ENCODE data around the gene SBK3. TPM values are rescaled to one million over a fixed set of nuclear protein-coding genes. Genes with fewer than 3 reads are reported as not detected.

SBK3 gene
- polyA plus RNA-seq, 1 donor (not counting 4 experiments of a cell fraction or from before 2014, with no cell fraction given), result not detected

DNA sequence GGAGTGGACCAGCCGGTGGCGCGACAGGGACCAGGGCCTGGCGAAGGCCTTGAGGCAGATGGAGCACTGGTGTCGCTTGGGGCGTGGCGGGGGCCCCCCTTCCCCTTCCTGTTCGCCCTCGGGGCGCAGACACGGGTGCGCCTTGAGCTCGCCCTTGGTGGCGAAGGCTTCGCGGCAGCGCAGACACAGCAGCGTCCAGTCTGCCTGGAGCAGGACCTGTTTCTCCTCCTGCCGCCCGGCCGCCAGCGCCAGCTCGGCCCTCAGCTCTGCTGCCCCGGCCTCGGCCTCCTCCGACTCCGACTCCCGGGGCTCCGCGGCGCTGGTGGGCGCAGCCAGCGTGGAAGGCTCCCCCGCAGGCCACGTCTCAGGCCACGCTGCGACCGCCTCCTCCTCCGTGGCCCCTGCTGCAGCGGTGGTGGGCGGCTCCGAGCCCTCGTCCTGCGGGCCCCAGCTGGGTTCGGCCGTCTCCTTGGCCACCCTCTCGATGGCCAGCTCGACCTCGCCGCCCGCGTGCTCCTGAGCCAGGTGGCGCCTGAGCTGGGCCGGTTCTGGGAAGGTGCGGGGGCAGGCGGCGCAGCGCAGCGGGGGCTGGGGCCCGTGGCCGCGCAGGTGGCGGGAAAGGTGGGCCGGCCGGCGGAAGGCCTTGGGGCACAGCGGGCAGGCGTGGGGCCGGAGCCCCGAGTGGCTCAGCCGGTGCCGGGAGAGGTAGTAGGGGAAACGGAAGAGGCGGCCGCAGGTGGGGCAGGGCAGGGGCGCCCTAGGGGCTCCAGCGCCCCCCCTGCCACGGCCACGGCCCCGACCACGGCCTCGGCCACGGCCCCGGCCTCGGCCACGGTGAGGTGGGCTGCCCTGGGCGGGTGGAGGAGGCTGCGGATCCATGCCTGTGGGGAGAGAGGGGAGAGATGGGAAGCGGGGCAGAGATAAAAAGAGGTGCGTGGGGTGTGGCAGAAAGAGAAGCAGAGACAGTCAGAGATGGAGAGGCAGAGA is 33.7 kb upstream of the SBK3 start:
- Histone ChIP-seq H2AFZ (ENCODE audit: control insufficient read depth, low read length) (no peak overlapping the region), H3K79me2 (ENCODE audit: control insufficient read depth, insufficient read depth, low read length) (peaks cover 13% of the 10 kb centered on the region), H3K4me1 (ENCODE audit: control insufficient read depth, extremely low read depth, insufficient read depth, low read length) (peaks cover 12% of the 10 kb centered on the region), H3K9me3 (ENCODE audit: control insufficient read depth, low read depth, low read length) (no peaks in the 10 kb centered on the region), H4K20me1 (ENCODE audit: control insufficient read depth, extremely low read depth, insufficient read depth, low read length) (no peaks in the 10 kb centered on the region), H3K4me3 (ENCODE audit: control insufficient read depth in 2 of 3, extremely low read depth in 1 of 3, insufficient read depth in 2 of 3, low read depth in 1 of 3, low read length in 3 of 3) (peak overlapping the region; percentile 80 to 97 (median 91)), H3K9me1 (ENCODE audit: control insufficient read depth, extremely low read depth, insufficient read depth, low read length) (no peaks in the 10 kb centered on the region), H3K9ac (ENCODE audit: control insufficient read depth, extremely low read depth, insufficient read depth, low read length) (peak overlapping the region; percentile 75), H3K27ac (ENCODE audit: control insufficient read depth, insufficient read depth, low read length) (no peak overlapping the region), H3K4me2 (ENCODE audit: control insufficient read depth, extremely low read depth, insufficient read depth, low read depth, low read length) (peak overlapping the region; percentile 80), H3K27me3 (ENCODE audit: control insufficient read depth, extremely low read depth, insufficient read depth, low read length) (no peaks in the 10 kb centered on the region), H3K36me3 (ENCODE audit: control insufficient read depth in 2 of 2, extremely low read depth in 1 of 2, insufficient read depth in 2 of 2, low read length in 2 of 2) (peaks cover 0 to 2% of the 10 kb centered on the region in 2 experiments)
- DNase-seq (ENCODE audit: low read depth, low spot score), result no peak
- dilution Hi-C loops (cut with MboI; ENCODE audit: extremely low pct_ligation_motif_present, low sequenced_read_pairs), result no loop called here
- FAIRE-seq, result no peak
- TF ChIP-seq, protein P1, sequence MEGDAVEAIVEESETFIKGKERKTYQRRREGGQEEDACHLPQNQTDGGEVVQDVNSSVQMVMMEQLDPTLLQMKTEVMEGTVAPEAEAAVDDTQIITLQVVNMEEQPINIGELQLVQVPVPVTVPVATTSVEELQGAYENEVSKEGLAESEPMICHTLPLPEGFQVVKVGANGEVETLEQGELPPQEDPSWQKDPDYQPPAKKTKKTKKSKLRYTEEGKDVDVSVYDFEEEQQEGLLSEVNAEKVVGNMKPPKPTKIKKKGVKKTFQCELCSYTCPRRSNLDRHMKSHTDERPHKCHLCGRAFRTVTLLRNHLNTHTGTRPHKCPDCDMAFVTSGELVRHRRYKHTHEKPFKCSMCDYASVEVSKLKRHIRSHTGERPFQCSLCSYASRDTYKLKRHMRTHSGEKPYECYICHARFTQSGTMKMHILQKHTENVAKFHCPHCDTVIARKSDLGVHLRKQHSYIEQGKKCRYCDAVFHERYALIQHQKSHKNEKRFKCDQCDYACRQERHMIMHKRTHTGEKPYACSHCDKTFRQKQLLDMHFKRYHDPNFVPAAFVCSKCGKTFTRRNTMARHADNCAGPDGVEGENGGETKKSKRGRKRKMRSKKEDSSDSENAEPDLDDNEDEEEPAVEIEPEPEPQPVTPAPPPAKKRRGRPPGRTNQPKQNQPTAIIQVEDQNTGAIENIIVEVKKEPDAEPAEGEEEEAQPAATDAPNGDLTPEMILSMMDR (optimal IDR thresholded peaks at IDR 0.05 in 1 of 3, IDR thresholded peaks at IDR 0.05 in 1 of 3, conservative IDR thresholded peaks at IDR 0.05 in 1 of 3; ENCODE audit: extremely low read depth in 1 of 3, insufficient read depth in 2 of 3, low read length in 3 of 3), result no peak
- no peak for TF ChIP-seq EZH2 (IDR thresholded peaks at IDR 0.05; ENCODE audit: low read length)

DNA sequence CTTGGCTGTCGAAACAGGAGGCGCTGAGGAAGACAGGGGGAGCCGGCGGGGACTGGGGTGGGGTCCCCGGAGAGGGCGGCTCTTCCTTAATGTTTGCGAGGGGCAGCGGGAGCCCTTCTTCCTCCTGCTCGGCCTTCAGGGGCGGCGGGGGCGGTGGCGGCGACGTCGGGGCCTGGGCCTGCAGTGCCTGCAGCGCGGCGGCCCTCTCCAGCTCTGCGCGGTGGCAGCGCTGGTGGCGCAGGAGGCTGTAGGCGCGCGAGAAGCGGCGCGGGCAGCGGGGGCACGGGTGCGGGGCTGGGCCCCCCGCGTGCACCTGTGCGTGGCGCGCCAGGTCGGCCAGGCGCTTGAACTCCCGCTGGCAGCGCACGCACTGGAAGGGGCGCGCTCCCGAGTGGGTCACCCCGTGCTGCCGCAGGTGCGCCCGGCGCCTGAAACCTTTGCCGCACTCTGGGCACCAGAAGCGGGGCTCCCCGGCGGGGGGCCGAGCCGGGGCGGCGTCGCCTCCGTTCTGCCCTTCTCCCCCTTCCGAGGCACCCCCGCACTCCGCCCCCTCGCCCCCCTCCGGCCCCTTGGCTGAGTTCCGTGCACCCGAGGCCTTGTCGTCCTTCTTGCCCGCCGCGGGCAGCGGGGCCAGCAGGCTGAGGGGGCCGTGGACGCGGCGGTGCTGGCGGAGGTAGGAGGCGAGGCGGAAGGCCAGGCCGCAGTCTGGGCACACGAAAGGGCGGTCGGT is 32.9 kb upstream of the SBK3 start:
- no peaks in the 10 kb centered on the region for H4K20me1 ChIP-seq (ENCODE audit: control insufficient read depth, extremely low read depth, insufficient read depth, low read length)
- no peaks in the 10 kb centered on the region for H3K9me3 ChIP-seq (ENCODE audit: control insufficient read depth, low read depth, low read length)
- no peak overlapping the region for H3K27ac ChIP-seq (ENCODE audit: control insufficient read depth, insufficient read depth, low read length)
- no peak overlapping the region for H2AFZ ChIP-seq (ENCODE audit: control insufficient read depth, low read length)
- peaks cover 13% of the 10 kb centered on the region for H3K79me2 ChIP-seq (ENCODE audit: control insufficient read depth, insufficient read depth, low read length)
- H3K27me3 ChIP-seq (ENCODE audit: control insufficient read depth, extremely low read depth, insufficient read depth, low read length), result no peaks in the 10 kb centered on the region
- TF ChIP-seq, protein P1 (optimal IDR thresholded peaks at IDR 0.05 in 1 of 3, IDR thresholded peaks at IDR 0.05 in 1 of 3, conservative IDR thresholded peaks at IDR 0.05 in 1 of 3; ENCODE audit: extremely low read depth in 1 of 3, insufficient read depth in 2 of 3, low read length in 3 of 3), result no peak
- TF ChIP-seq EZH2 (IDR thresholded peaks at IDR 0.05; ENCODE audit: low read length), result no peak
- no peak overlapping the region for H3K9ac ChIP-seq (ENCODE audit: control insufficient read depth, extremely low read depth, insufficient read depth, low read length)
- DNase-seq (ENCODE audit: low read depth, low spot score) (no peak), FAIRE-seq (no peak)
- no peak overlapping the region for H3K4me3 ChIP-seq (ENCODE audit: control insufficient read depth in 2 of 3, extremely low read depth in 1 of 3, insufficient read depth in 2 of 3, low read depth in 1 of 3, low read length in 3 of 3)
- peaks cover 0 to 2% of the 10 kb centered on the region in 2 experiments for H3K36me3 ChIP-seq (ENCODE audit: control insufficient read depth in 2 of 2, extremely low read depth in 1 of 2, insufficient read depth in 2 of 2, low read length in 2 of 2)
- no peaks in the 10 kb centered on the region for H3K9me1 ChIP-seq (ENCODE audit: control insufficient read depth, extremely low read depth, insufficient read depth, low read length)
- dilution Hi-C loops (cut with MboI; ENCODE audit: extremely low pct_ligation_motif_present, low sequenced_read_pairs), result no loop called here
- H3K4me2 ChIP-seq (ENCODE audit: control insufficient read depth, extremely low read depth, insufficient read depth, low read depth, low read length), result no peak overlapping the region
- H3K4me1 ChIP-seq (ENCODE audit: control insufficient read depth, extremely low read depth, insufficient read depth, low read length), result peaks cover 12% of the 10 kb centered on the region

Measured in keratinocyte (primary cell).